Liver (tissue), 9 donors: ENCODE measurements around the gene LPA. TPM values are rescaled to one million over a fixed set of nuclear protein-coding genes. Genes with fewer than 3 reads are reported as not detected.

ENCODE experiments used
- DNase-seq: peaks from one replicate; pipeline ENCODE4 v3.0.0-alpha.2; 2017; ENCODE audit warnings: low spot score
- H3K27ac ChIP-seq, 2 donors: one replicate each; pipeline ENCODE4 v1.7.0; 2013; ENCODE audit warnings: inconsistent platforms in 2 of 2, low read length in 2 of 2, control low read depth in 1 of 2, low read depth in 1 of 2, mild to moderate bottlenecking in 1 of 2
- H3K27me3 ChIP-seq, 4 donors: one replicate each; pipeline versions ENCODE4 v1.6.1 to v1.7.0; 2013; ENCODE audit warnings: low read length in 3 of 4, inconsistent platforms in 1 of 4, mild to moderate bottlenecking in 1 of 4, moderate library complexity in 1 of 4; ENCODE audit not compliant: control insufficient read depth in 4 of 4, insufficient read depth in 4 of 4
- H3K36me3 ChIP-seq, 4 donors: one replicate each; pipeline versions ENCODE4 v1.6.1 to v1.7.0; 2013; ENCODE audit warnings: low read length in 3 of 4, mild to moderate bottlenecking in 3 of 4, low read depth in 1 of 4, moderate library complexity in 1 of 4; ENCODE audit not compliant: control insufficient read depth in 4 of 4, insufficient read depth in 3 of 4
- H3K4me1 ChIP-seq, 4 donors: one replicate each; pipeline versions ENCODE4 v1.6.1 to v1.7.0; 2013; ENCODE audit warnings: low read length in 3 of 4, mild to moderate bottlenecking in 3 of 4, moderate library complexity in 1 of 4; ENCODE audit not compliant: control insufficient read depth in 4 of 4, insufficient read depth in 4 of 4
- H3K4me3 ChIP-seq, 3 donors: one replicate each; pipeline versions ENCODE4 v1.6.1 to v1.7.0; 2013; ENCODE audit warnings: low read length in 3 of 3, control low read depth in 1 of 3, low read depth in 1 of 3, mild to moderate bottlenecking in 1 of 3
- H3K9ac ChIP-seq, 2 donors: one replicate each; pipeline ENCODE4 v1.7.0; 2013; ENCODE audit warnings: low read length in 2 of 2, mild to moderate bottlenecking in 2 of 2, moderate library complexity in 2 of 2, control low read depth in 1 of 2, low read depth in 1 of 2
- H3K9me3 ChIP-seq, 4 donors: one replicate each; pipeline versions ENCODE4 v1.6.1 to v1.7.0; 2013; ENCODE audit warnings: low read length in 3 of 4; ENCODE audit not compliant: control insufficient read depth in 4 of 4
- EGR1 ChIP-seq, 2 donors: IDR thresholded peaks; 2 replicates each; pipeline ENCODE4 v1.6.1; 2016 to 2018; ENCODE audit warnings: antibody characterized with exemption in 2 of 2, low read depth in 2 of 2
- FOXA1 ChIP-seq: IDR thresholded peaks from 2 replicates; pipeline ENCODE4 v1.6.1; 2016; ENCODE audit warnings: antibody characterized with exemption
- FOXA2 ChIP-seq: IDR thresholded peaks from 2 replicates; pipeline ENCODE4 v1.6.1; 2016; ENCODE audit warnings: antibody characterized with exemption
- GABPA ChIP-seq, 2 donors: IDR thresholded peaks in 1 of 2; conservative IDR thresholded peaks in 1 of 2; 2 replicates each; pipeline ENCODE4 v1.6.1; 2016; ENCODE audit warnings: antibody characterized with exemption in 2 of 2, mild to moderate bottlenecking in 1 of 2, moderate library complexity in 1 of 2
- HNF4G ChIP-seq: IDR thresholded peaks from 2 replicates; pipeline ENCODE4 v1.6.1; 2016; ENCODE audit warnings: antibody characterized with exemption
- JUND ChIP-seq, 2 donors: IDR thresholded peaks; 2 replicates each; pipeline ENCODE4 v1.6.1; 2016; ENCODE audit warnings: antibody characterized with exemption in 2 of 2
- NR2F2 ChIP-seq: IDR thresholded peaks from 2 replicates; pipeline ENCODE4 v1.6.1; 2016; ENCODE audit warnings: antibody characterized with exemption
- RAD21 ChIP-seq, 2 donors: IDR thresholded peaks; 2 replicates each; pipeline ENCODE4 v1.6.1; 2016; ENCODE audit warnings: antibody characterized with exemption in 2 of 2, mild to moderate bottlenecking in 2 of 2
- RXRA ChIP-seq, 2 donors: IDR thresholded peaks; 2 replicates each; pipeline ENCODE4 v1.6.1; 2017 to 2018; ENCODE audit warnings: antibody characterized with exemption in 2 of 2, mild to moderate bottlenecking in 1 of 2
- TAF1 ChIP-seq: conservative IDR thresholded peaks from 2 replicates; pipeline ENCODE4 v1.6.1; 2016; ENCODE audit warnings: antibody characterized with exemption, mild to moderate bottlenecking
- YY1 ChIP-seq: IDR thresholded peaks from 2 replicates; pipeline ENCODE4 v1.6.1; 2016; ENCODE audit warnings: antibody characterized with exemption, mild to moderate bottlenecking
- WGBS: extraction: QIAGEN DNeasy Blood & Tissue Kit; methylation state at CpG from one replicate; pipeline ENCODE4 v1.1.7; 2013; 5-methylcytosine and 5-hydroxymethylcytosine counted together
- polyA plus RNA-seq, 2 donors: library from polyadenylated mRNA; stranded (reverse) in 1 of 2; unstranded in 1 of 2; fragments of 200-250 nt in 1 of 2; fragments of >200 nt in 1 of 2; fragmentation: Nextera tagmentation in 1 of 2; extraction: Ambion mirVana in 1 of 2; gene quantifications; one replicate each; pipeline versions ENCODE4 v1.2.1 to v1.2.3, GENCODE V29; 2013 to 2015
- total RNA-seq, 2 donors: library from RNA; depleted of rRNA; stranded (reverse); fragments of >200 nt; gene quantifications; one replicate each; pipeline ENCODE4 v1.2.3, GENCODE V29; 2014
- TF ChIP-seq, protein P1 (sequence below): IDR thresholded peaks from 2 replicates; pipeline ENCODE4 v1.6.1; 2016; ENCODE audit warnings: antibody characterized with exemption
- TF ChIP-seq, protein P2 (sequence below): fragments of 150-350 bp; IDR thresholded peaks from 2 replicates; pipeline ENCODE4 v1.5.1; 2017; ENCODE audit warnings: improper control_type of control experiment, low read depth, low read length; ENCODE audit not compliant: missing input control
- TF ChIP-seq, protein P3 (sequence below): IDR thresholded peaks from 2 replicates; pipeline ENCODE4 v1.6.1; 2016; ENCODE audit warnings: antibody characterized with exemption
- TF ChIP-seq, protein P4 (sequence below): IDR thresholded peaks from 2 replicates; pipeline ENCODE4 v1.6.1; 2016; ENCODE audit warnings: antibody characterized with exemption
- TF ChIP-seq, protein P5 (sequence below): IDR thresholded peaks from 2 replicates; pipeline ENCODE4 v1.6.1; 2016; ENCODE audit warnings: antibody characterized with exemption, mild to moderate bottlenecking
- donor health status: healthy.
- donor health status: healthy.
- donor health status: healthy.
- donor health status: healthy.
- donor health status: healthy.

LPA gene
- total and polyA plus RNA-seq, 4 donors: 7.9 to 62.8 (median 23.9) TPM

DNA sequence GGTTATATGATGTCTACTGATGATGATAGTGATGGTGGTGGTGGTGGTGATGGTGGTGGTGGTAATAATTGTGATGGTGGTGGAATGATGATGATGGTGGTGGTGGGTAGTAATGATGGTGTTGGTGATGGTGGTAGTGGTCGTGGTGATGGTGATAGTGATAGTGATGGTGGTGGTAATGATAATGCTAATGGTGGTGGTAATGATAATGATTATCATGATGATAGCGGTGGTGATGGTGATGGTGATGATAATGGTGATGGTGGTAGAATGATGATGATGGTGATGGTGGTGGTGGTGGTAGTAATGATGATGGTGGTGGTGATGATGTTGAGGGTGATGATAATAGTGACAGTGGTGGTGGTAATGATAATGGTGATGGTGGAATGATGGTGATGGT is 4.5 kb upstream of the LPA start:
- peaks cover 3 to 12% (median 10%) of the 10 kb centered on the region in 4 donors for H3K4me1 ChIP-seq
- no peak overlapping the region for H3K9ac ChIP-seq
- no peaks in the 10 kb centered on the region for H3K9me3 ChIP-seq
- H3K4me3 ChIP-seq: no peak overlapping the region
- no peaks in the 10 kb centered on the region for H3K27me3 ChIP-seq
- H3K36me3 ChIP-seq: peaks cover 0 to 4% (median 0%) of the 10 kb centered on the region in 4 donors
- WGBS: 82% methylated on average over 2 of the region's 2 CpGs
- DNase-seq: no peak
- TF ChIP-seq TAF1: no peak
- TF ChIP-seq JUND (IDR thresholded peaks at IDR 0.05): no peak
- TF ChIP-seq RXRA (IDR thresholded peaks at IDR 0.05): no peak
- TF ChIP-seq FOXA2: no peak
- TF ChIP-seq, protein P1, sequence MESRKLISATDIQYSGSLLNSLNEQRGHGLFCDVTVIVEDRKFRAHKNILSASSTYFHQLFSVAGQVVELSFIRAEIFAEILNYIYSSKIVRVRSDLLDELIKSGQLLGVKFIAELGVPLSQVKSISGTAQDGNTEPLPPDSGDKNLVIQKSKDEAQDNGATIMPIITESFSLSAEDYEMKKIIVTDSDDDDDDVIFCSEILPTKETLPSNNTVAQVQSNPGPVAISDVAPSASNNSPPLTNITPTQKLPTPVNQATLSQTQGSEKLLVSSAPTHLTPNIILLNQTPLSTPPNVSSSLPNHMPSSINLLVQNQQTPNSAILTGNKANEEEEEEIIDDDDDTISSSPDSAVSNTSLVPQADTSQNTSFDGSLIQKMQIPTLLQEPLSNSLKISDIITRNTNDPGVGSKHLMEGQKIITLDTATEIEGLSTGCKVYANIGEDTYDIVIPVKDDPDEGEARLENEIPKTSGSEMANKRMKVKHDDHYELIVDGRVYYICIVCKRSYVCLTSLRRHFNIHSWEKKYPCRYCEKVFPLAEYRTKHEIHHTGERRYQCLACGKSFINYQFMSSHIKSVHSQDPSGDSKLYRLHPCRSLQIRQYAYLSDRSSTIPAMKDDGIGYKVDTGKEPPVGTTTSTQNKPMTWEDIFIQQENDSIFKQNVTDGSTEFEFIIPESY: no peak
- TF ChIP-seq HNF4G: no peak
- TF ChIP-seq, protein P2, sequence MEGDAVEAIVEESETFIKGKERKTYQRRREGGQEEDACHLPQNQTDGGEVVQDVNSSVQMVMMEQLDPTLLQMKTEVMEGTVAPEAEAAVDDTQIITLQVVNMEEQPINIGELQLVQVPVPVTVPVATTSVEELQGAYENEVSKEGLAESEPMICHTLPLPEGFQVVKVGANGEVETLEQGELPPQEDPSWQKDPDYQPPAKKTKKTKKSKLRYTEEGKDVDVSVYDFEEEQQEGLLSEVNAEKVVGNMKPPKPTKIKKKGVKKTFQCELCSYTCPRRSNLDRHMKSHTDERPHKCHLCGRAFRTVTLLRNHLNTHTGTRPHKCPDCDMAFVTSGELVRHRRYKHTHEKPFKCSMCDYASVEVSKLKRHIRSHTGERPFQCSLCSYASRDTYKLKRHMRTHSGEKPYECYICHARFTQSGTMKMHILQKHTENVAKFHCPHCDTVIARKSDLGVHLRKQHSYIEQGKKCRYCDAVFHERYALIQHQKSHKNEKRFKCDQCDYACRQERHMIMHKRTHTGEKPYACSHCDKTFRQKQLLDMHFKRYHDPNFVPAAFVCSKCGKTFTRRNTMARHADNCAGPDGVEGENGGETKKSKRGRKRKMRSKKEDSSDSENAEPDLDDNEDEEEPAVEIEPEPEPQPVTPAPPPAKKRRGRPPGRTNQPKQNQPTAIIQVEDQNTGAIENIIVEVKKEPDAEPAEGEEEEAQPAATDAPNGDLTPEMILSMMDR: no peak
- TF ChIP-seq GABPA (IDR thresholded peaks at IDR 0.05 in 1 of 2, conservative IDR thresholded peaks at IDR 0.05 in 1 of 2): no peak
- TF ChIP-seq, protein P3, sequence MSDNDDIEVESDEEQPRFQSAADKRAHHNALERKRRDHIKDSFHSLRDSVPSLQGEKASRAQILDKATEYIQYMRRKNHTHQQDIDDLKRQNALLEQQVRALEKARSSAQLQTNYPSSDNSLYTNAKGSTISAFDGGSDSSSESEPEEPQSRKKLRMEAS: no peak
- TF ChIP-seq, protein P4, sequence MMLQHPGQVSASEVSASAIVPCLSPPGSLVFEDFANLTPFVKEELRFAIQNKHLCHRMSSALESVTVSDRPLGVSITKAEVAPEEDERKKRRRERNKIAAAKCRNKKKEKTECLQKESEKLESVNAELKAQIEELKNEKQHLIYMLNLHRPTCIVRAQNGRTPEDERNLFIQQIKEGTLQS: no peak
- TF ChIP-seq FOXA1: no peak
- TF ChIP-seq, protein P5, sequence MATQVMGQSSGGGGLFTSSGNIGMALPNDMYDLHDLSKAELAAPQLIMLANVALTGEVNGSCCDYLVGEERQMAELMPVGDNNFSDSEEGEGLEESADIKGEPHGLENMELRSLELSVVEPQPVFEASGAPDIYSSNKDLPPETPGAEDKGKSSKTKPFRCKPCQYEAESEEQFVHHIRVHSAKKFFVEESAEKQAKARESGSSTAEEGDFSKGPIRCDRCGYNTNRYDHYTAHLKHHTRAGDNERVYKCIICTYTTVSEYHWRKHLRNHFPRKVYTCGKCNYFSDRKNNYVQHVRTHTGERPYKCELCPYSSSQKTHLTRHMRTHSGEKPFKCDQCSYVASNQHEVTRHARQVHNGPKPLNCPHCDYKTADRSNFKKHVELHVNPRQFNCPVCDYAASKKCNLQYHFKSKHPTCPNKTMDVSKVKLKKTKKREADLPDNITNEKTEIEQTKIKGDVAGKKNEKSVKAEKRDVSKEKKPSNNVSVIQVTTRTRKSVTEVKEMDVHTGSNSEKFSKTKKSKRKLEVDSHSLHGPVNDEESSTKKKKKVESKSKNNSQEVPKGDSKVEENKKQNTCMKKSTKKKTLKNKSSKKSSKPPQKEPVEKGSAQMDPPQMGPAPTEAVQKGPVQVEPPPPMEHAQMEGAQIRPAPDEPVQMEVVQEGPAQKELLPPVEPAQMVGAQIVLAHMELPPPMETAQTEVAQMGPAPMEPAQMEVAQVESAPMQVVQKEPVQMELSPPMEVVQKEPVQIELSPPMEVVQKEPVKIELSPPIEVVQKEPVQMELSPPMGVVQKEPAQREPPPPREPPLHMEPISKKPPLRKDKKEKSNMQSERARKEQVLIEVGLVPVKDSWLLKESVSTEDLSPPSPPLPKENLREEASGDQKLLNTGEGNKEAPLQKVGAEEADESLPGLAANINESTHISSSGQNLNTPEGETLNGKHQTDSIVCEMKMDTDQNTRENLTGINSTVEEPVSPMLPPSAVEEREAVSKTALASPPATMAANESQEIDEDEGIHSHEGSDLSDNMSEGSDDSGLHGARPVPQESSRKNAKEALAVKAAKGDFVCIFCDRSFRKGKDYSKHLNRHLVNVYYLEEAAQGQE: no peak
- TF ChIP-seq EGR1 (IDR thresholded peaks at IDR 0.05; ENCODE audit: low read depth in 2 of 2): no peak
- TF ChIP-seq RAD21 (IDR thresholded peaks at IDR 0.05): no peak
- TF ChIP-seq YY1: no peak
- TF ChIP-seq NR2F2: no peak
- no peak overlapping the region for H3K27ac ChIP-seq
